Loucy (cell line): Measurements from ENCODE around the gene CNTFR.

Experiments
- EZH2phosphoT487 ChIP-seq: fragments of 200-600 bp; IDR thresholded peaks from 2 replicates; pipeline ENCODE4 v1.6.1; 2018; ENCODE audit warnings: antibody characterized with exemption, mild to moderate bottlenecking, moderate library complexity, borderline replicate concordance
- TF ChIP-seq, protein P1 (sequence below): fragments of 200-600 bp; sonication (generic); conservative IDR thresholded peaks from 2 replicates; pipeline ENCODE4 v1.5.1; 2014; ENCODE audit warnings: mild to moderate bottlenecking, antibody characterized with exemption, low read length

DNA sequence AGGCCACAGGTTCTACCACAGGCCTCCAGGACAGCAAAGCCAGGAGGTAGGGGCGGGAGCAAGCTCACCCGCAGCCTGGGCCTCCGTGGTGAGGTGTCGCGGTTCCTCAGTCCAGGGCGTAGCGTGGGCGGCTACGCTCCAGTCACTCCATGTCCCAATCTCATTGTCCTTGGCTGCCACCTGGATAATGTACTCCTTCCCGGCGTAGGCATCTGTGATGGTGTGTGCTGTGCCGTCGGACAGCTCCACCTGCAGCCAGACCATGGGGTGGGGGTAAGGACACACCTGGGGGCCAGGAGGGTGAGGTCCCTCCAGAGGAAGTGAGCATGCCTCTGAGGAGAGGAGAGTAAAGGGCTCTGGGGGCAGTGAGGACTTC, 36.9 kb downstream of the CNTFR start:
- TF ChIP-seq, protein P1, sequence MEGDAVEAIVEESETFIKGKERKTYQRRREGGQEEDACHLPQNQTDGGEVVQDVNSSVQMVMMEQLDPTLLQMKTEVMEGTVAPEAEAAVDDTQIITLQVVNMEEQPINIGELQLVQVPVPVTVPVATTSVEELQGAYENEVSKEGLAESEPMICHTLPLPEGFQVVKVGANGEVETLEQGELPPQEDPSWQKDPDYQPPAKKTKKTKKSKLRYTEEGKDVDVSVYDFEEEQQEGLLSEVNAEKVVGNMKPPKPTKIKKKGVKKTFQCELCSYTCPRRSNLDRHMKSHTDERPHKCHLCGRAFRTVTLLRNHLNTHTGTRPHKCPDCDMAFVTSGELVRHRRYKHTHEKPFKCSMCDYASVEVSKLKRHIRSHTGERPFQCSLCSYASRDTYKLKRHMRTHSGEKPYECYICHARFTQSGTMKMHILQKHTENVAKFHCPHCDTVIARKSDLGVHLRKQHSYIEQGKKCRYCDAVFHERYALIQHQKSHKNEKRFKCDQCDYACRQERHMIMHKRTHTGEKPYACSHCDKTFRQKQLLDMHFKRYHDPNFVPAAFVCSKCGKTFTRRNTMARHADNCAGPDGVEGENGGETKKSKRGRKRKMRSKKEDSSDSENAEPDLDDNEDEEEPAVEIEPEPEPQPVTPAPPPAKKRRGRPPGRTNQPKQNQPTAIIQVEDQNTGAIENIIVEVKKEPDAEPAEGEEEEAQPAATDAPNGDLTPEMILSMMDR, result no peak
- TF ChIP-seq EZH2phosphoT487, result no peak
